Thyroid gland (tissue), 4 donors: Measurements from ENCODE around the gene CNTN5. TPM values are rescaled to one million over a fixed set of nuclear protein-coding genes. Genes with fewer than 3 reads are reported as not detected.

Experiments used
- DNase-seq, 2 donors: peaks; one replicate each; pipeline ENCODE4 v3.0.0-alpha.2; 2019
- H3K27ac ChIP-seq, 3 donors: fragments of 200-600 bp; sonication (generic); 1 replicate in 2 of 3; 2 replicates in 1 of 3; pipeline ENCODE4 v1.5.1; 2016 to 2019; ENCODE audit warnings: mild to moderate bottlenecking in 1 of 3, moderate library complexity in 1 of 3
- H3K27me3 ChIP-seq: fragments of 200-600 bp; sonication (generic); one replicate; pipeline ENCODE4 v1.5.1; 2019
- H3K36me3 ChIP-seq, 2 donors: fragments of 200-600 bp; sonication (generic); one replicate each; pipeline ENCODE4 v1.5.1; 2016 to 2019
- H3K4me1 ChIP-seq, 2 donors: fragments of 200-600 bp; sonication (generic); one replicate each; pipeline ENCODE4 v1.5.1; 2017 to 2019
- H3K4me3 ChIP-seq, 3 donors: fragments of 200-600 bp; sonication (generic); replicated peaks in 1 of 3; 1 replicate in 2 of 3; 2 replicates in 1 of 3; pipeline ENCODE4 v1.5.1; 2016; ENCODE audit warnings: mild to moderate bottlenecking in 1 of 3
- H3K9me3 ChIP-seq: fragments of 200-600 bp; sonication (generic); one replicate; pipeline ENCODE4 v1.5.1; 2017
- CTCF ChIP-seq, 6 experiments: fragments of 200-600 bp in 3 of 6; fragments of 450-650 bp in 3 of 6; sonication (generic) in 3 of 6; IDR thresholded peaks; one replicate each; pipeline ENCODE4 v1.5.1; 2016 to 2019; ENCODE audit warnings: antibody characterized with exemption in 6 of 6, mild to moderate bottlenecking in 2 of 6, inconsistent platforms in 1 of 6, moderate library complexity in 1 of 6
- POLR2A ChIP-seq, 2 donors: fragments of 450-650 bp; IDR thresholded peaks; one replicate each; pipeline ENCODE4 v1.6.1; 2017; ENCODE audit warnings: antibody characterized with exemption in 2 of 2, mild to moderate bottlenecking in 2 of 2, moderate library complexity in 1 of 2
- WGBS, 2 donors: methylation state at CpG; one replicate each; pipeline ENCODE4 v1.1.5; 2017; 5-methylcytosine and 5-hydroxymethylcytosine counted together
- intact Hi-C: fragments of 100-400 bp; cut with DNase I; formaldehyde crosslinking; loops from one replicate; pipeline ENCODE4 v1.15.1; 2023
- total RNA-seq, 4 donors: library from RNA; depleted of rRNA; stranded (reverse); fragments of >200 nt; gene quantifications; one replicate each; pipeline ENCODE4 v1.2.3, GENCODE V29; 2016

CNTN5 gene
- total RNA-seq, 4 donors from 2014 or later, result 1.9 to 14.3 (median 12.0) TPM

GRCh38 chr11:99952816-99953215, 932.1 kb downstream of the CNTN5 start:
- intact Hi-C loops, result no loop called here
- no peak overlapping the region for H3K4me3 ChIP-seq
- no peak overlapping the region for H3K27ac ChIP-seq
- no peaks in the 10 kb centered on the region for H3K4me1 ChIP-seq
- TF ChIP-seq CTCF (IDR thresholded peaks at IDR 0.05), result no peak
- no peak for TF ChIP-seq POLR2A (IDR thresholded peaks at IDR 0.05)
- WGBS, 2 donors, result 72 to 88% methylated on average over 1 of the region's 1 CpG
- no peaks in the 10 kb centered on the region for H3K27me3 ChIP-seq
- H3K36me3 ChIP-seq, result no peaks in the 10 kb centered on the region
- H3K9me3 ChIP-seq, result no peaks in the 10 kb centered on the region
- DNase-seq, result no peak

- WGBS, 2 donors, result 80 to 83% methylated on average over 3 of the region's 3 CpGs
- intact Hi-C loops, result no loop called here
- Histone ChIP-seq H3K36me3 (no peaks in the 10 kb centered on the region), H3K4me1 (no peaks in the 10 kb centered on the region), H3K27ac (no peak overlapping the region), H3K9me3 (no peaks in the 10 kb centered on the region), H3K4me3 (no peak overlapping the region), H3K27me3 (no peaks in the 10 kb centered on the region)
- no peak for TF ChIP-seq CTCF (IDR thresholded peaks at IDR 0.05)
- no peak for TF ChIP-seq POLR2A (IDR thresholded peaks at IDR 0.05)
- no peak for DNase-seq
These were observed 939.8 kb downstream of the CNTN5 start for GRCh38 chr11:99960536-99960935.

- intact Hi-C loops, result no loop called here
- H3K27ac ChIP-seq, result no peak overlapping the region
- no peak for TF ChIP-seq CTCF (IDR thresholded peaks at IDR 0.05)
- no peak for TF ChIP-seq POLR2A (IDR thresholded peaks at IDR 0.05)
- no peaks in the 10 kb centered on the region for H3K4me1 ChIP-seq
- H3K4me3 ChIP-seq, result no peak overlapping the region
- WGBS, 2 donors, result 83 to 84% methylated on average over 1 of the region's 1 CpG
- no peak for DNase-seq
- no peaks in the 10 kb centered on the region for H3K27me3 ChIP-seq
- no peaks in the 10 kb centered on the region for H3K36me3 ChIP-seq
- H3K9me3 ChIP-seq, result no peaks in the 10 kb centered on the region
These were observed 947.6 kb downstream of the CNTN5 start for GRCh38 chr11:99968336-99968735.

- no peak for DNase-seq
- no peaks in the 10 kb centered on the region for H3K27me3 ChIP-seq
- TF ChIP-seq POLR2A (IDR thresholded peaks at IDR 0.05), result no peak
- no peak for TF ChIP-seq CTCF (IDR thresholded peaks at IDR 0.05)
- no peak overlapping the region for H3K27ac ChIP-seq
- WGBS, 2 donors, result 84 to 87% methylated on average over 4 of the region's 4 CpGs
- H3K4me1 ChIP-seq, result no peaks in the 10 kb centered on the region
- H3K36me3 ChIP-seq, result no peaks in the 10 kb centered on the region
- intact Hi-C loops, result no loop called here
- no peak overlapping the region for H3K4me3 ChIP-seq
- no peaks in the 10 kb centered on the region for H3K9me3 ChIP-seq
These were observed 953.2 kb downstream of the CNTN5 start for GRCh38 chr11:99973993-99974392.

GRCh38 chr11:99979042-99979441, 958.3 kb downstream of the CNTN5 start:
- H3K36me3 ChIP-seq, result no peaks in the 10 kb centered on the region
- H3K27me3 ChIP-seq, result no peaks in the 10 kb centered on the region
- H3K4me3 ChIP-seq, result no peak overlapping the region
- intact Hi-C loops, result no loop called here
- TF ChIP-seq POLR2A (IDR thresholded peaks at IDR 0.05) (no peak), CTCF (IDR thresholded peaks at IDR 0.05) (no peak)
- no peaks in the 10 kb centered on the region for H3K4me1 ChIP-seq
- DNase-seq, result no peak
- H3K27ac ChIP-seq, result no peak overlapping the region
- 67 to 74% methylated on average over 2 of the region's 2 CpGs for WGBS, 2 donors
- H3K9me3 ChIP-seq, result no peaks in the 10 kb centered on the region
